HUES6 (cell line): ENCODE results near the gene UBE4A.

ENCODE experiments used
- H3K27ac ChIP-seq: 2 replicates; pipeline ENCODE4 v1.7.0; 2013; ENCODE audit warnings: low read depth, mild to moderate bottlenecking, low read length, inconsistent platforms
- H3K27me3 ChIP-seq: 2 replicates; pipeline ENCODE4 v1.6.1; 2013; ENCODE audit warnings: low read length; ENCODE audit not compliant: control insufficient read depth, insufficient read depth
- H3K36me3 ChIP-seq: 2 replicates; pipeline ENCODE4 v1.6.1; 2013; ENCODE audit warnings: low read length; ENCODE audit not compliant: control insufficient read depth, insufficient read depth
- H3K4me1 ChIP-seq: 2 replicates; pipeline ENCODE4 v1.6.1; 2013; ENCODE audit warnings: low read length; ENCODE audit not compliant: control insufficient read depth, insufficient read depth
- H3K4me3 ChIP-seq: 2 replicates; pipeline ENCODE4 v1.5.1; 2013; ENCODE audit warnings: low read depth, low read length
- H3K9ac ChIP-seq: one replicate; pipeline ENCODE4 v1.6.1; 2013; ENCODE audit warnings: mild to moderate bottlenecking, low read length
- H3K9me3 ChIP-seq: 2 replicates; pipeline ENCODE4 v1.6.1; 2013; ENCODE audit warnings: low read depth, low read length; ENCODE audit not compliant: control insufficient read depth, insufficient read depth

Gene UBE4A

GRCh38 chr11:118359295-118359958 is at the start of gene UBE4A:
TSS of gene UBE4A (plus strand) at chr11:118359600. CDS start at chr11:118365081, 5,481 bp downstream.
- no peak within 1 kb of the TSS for H3K27ac ChIP-seq
- no peaks in the 10 kb centered on the region for H3K4me1 ChIP-seq
- H3K36me3 ChIP-seq = no peaks in the 10 kb centered on the region
- H3K27me3 ChIP-seq = peaks cover 6% of the 10 kb centered on the region; the same call in 1 of the 2 replicates
- peak within 1 kb of the TSS; percentile 83 for H3K9ac ChIP-seq
- no peaks in the 10 kb centered on the region; the same call in 1 of the 2 replicates for H3K9me3 ChIP-seq
- peak within 1 kb of the TSS; percentile 91 for H3K4me3 ChIP-seq

GRCh38 chr11:118310271-118310670 is 49.1 kb upstream of the UBE4A start:
- Histone ChIP-seq H3K4me1 (peaks cover 5% of the 10 kb centered on the region), H3K4me3 (no peak overlapping the region), H3K27ac (no peak overlapping the region), H3K27me3 (no peaks in the 10 kb centered on the region), H3K36me3 (no peaks in the 10 kb centered on the region), H3K9me3 (no peaks in the 10 kb centered on the region), H3K9ac (no peak overlapping the region)

- H3K27ac ChIP-seq = no peak overlapping the region
These were observed 48.5 kb upstream of the UBE4A start for GRCh38 chr11:118310781-118311485.

GRCh38 chr11:118311518-118311917 is 47.9 kb upstream of the UBE4A start:
- no peak overlapping the region for H3K27ac ChIP-seq
- H3K9me3 ChIP-seq = no peaks in the 10 kb centered on the region
- H3K36me3 ChIP-seq = no peaks in the 10 kb centered on the region
- peaks cover 16% of the 10 kb centered on the region for H3K4me1 ChIP-seq
- no peak overlapping the region for H3K9ac ChIP-seq
- no peak overlapping the region for H3K4me3 ChIP-seq
- no peaks in the 10 kb centered on the region for H3K27me3 ChIP-seq

More at GRCh38 chr11:118310781-118311485, 48.5 kb upstream of the UBE4A start:
- peaks cover 10% of the 10 kb centered on the region for H3K4me1 ChIP-seq
- no peak overlapping the region for H3K4me3 ChIP-seq
- H3K27me3 ChIP-seq = no peaks in the 10 kb centered on the region
- H3K36me3 ChIP-seq = no peaks in the 10 kb centered on the region
- no peaks in the 10 kb centered on the region for H3K9me3 ChIP-seq
- no peak overlapping the region for H3K9ac ChIP-seq

- Histone ChIP-seq H3K27ac (no peak overlapping the region), H3K9ac (no peak overlapping the region)
These were observed 47.1 kb upstream of the UBE4A start for GRCh38 chr11:118312328-118312727.

GRCh38 chr11:118313242-118313641 is 46.2 kb upstream of the UBE4A start:
- Histone ChIP-seq H3K36me3 (no peaks in the 10 kb centered on the region), H3K9me3 (no peaks in the 10 kb centered on the region), H3K27ac (no peak overlapping the region), H3K27me3 (no peaks in the 10 kb centered on the region), H3K4me1 (peaks cover 22% of the 10 kb centered on the region), H3K4me3 (no peak overlapping the region), H3K9ac (no peak overlapping the region)

More at GRCh38 chr11:118312328-118312727, 47.1 kb upstream of the UBE4A start:
- Histone ChIP-seq H3K27me3 (no peaks in the 10 kb centered on the region), H3K9me3 (no peaks in the 10 kb centered on the region), H3K36me3 (no peaks in the 10 kb centered on the region), H3K4me3 (no peak overlapping the region), H3K4me1 (peaks cover 22% of the 10 kb centered on the region)

- Histone ChIP-seq H3K9me3 (no peaks in the 10 kb centered on the region), H3K36me3 (no peaks in the 10 kb centered on the region), H3K4me3 (peak overlapping the region; percentile 48), H3K4me1 (peaks cover 22% of the 10 kb centered on the region), H3K27ac (no peak overlapping the region), H3K9ac (no peak overlapping the region), H3K27me3 (peaks cover 2% of the 10 kb centered on the region; the same call in 1 of the 2 replicates)
These were observed 44.4 kb upstream of the UBE4A start for GRCh38 chr11:118314988-118315411.

- Histone ChIP-seq H3K36me3 (no peaks in the 10 kb centered on the region), H3K9me3 (no peaks in the 10 kb centered on the region), H3K27me3 (peaks cover 2% of the 10 kb centered on the region; the same call in 1 of the 2 replicates), H3K9ac (no peak overlapping the region), H3K4me1 (peaks cover 22% of the 10 kb centered on the region), H3K4me3 (no peak overlapping the region), H3K27ac (no peak overlapping the region)
These were observed 41.3 kb upstream of the UBE4A start for GRCh38 chr11:118318124-118318523.

GRCh38 chr11:118318581-118319336 is 40.6 kb upstream of the UBE4A start:
- Histone ChIP-seq H3K9ac (no peak overlapping the region), H3K4me3 (no peak overlapping the region), H3K36me3 (no peaks in the 10 kb centered on the region), H3K9me3 (no peaks in the 10 kb centered on the region), H3K4me1 (peaks cover 22% of the 10 kb centered on the region), H3K27ac (no peak overlapping the region), H3K27me3 (peaks cover 2% of the 10 kb centered on the region; the same call in 1 of the 2 replicates)

- Histone ChIP-seq H3K27ac (no peak overlapping the region), H3K36me3 (no peaks in the 10 kb centered on the region), H3K9ac (no peak overlapping the region), H3K4me1 (peaks cover 22% of the 10 kb centered on the region), H3K27me3 (peaks cover 2% of the 10 kb centered on the region; the same call in 1 of the 2 replicates), H3K9me3 (no peaks in the 10 kb centered on the region), H3K4me3 (no peak overlapping the region)
These were observed 40.1 kb upstream of the UBE4A start for GRCh38 chr11:118319337-118319707.
